ENCODE results near the gene SIRPG.

DNA sequence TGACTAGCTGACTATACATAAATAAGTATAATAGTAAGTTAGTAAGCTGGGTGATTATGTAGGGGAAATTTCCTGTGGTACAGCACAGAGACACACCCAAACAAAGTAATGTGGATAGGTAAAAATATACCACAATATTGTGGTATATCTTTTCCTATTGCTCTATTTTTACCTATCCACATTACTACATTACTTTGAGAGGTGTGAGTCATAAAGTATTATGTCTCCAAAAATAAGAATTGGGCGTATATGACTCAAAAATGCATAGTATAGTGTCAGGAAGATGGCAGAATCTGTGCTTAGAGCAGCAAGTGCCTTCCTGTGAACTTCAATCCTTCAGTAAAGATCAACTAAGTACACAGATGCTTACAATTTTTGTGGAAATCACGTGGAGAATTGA lies 2.7 kb upstream of the SIRPG start:
- TF ChIP-seq POLR2A (IDR thresholded peaks at IDR 0.05) = no peak
- TF ChIP-seq, protein P1, sequence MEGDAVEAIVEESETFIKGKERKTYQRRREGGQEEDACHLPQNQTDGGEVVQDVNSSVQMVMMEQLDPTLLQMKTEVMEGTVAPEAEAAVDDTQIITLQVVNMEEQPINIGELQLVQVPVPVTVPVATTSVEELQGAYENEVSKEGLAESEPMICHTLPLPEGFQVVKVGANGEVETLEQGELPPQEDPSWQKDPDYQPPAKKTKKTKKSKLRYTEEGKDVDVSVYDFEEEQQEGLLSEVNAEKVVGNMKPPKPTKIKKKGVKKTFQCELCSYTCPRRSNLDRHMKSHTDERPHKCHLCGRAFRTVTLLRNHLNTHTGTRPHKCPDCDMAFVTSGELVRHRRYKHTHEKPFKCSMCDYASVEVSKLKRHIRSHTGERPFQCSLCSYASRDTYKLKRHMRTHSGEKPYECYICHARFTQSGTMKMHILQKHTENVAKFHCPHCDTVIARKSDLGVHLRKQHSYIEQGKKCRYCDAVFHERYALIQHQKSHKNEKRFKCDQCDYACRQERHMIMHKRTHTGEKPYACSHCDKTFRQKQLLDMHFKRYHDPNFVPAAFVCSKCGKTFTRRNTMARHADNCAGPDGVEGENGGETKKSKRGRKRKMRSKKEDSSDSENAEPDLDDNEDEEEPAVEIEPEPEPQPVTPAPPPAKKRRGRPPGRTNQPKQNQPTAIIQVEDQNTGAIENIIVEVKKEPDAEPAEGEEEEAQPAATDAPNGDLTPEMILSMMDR (IDR thresholded peaks at IDR 0.05) = no peak
- no peak for TF ChIP-seq POLR2AphosphoS5 (IDR thresholded peaks at IDR 0.05)
- TF ChIP-seq EP300 (IDR thresholded peaks at IDR 0.05; ENCODE audit: low read depth) = no peak
